ENCODE measurements around the gene NDST3. TPM values are rescaled to one million over a fixed set of nuclear protein-coding genes. Genes with fewer than 3 reads are reported as not detected.

Gene NDST3
- total RNA-seq: 0.05 and 2.4 TPM in 2 replicates

DNA sequence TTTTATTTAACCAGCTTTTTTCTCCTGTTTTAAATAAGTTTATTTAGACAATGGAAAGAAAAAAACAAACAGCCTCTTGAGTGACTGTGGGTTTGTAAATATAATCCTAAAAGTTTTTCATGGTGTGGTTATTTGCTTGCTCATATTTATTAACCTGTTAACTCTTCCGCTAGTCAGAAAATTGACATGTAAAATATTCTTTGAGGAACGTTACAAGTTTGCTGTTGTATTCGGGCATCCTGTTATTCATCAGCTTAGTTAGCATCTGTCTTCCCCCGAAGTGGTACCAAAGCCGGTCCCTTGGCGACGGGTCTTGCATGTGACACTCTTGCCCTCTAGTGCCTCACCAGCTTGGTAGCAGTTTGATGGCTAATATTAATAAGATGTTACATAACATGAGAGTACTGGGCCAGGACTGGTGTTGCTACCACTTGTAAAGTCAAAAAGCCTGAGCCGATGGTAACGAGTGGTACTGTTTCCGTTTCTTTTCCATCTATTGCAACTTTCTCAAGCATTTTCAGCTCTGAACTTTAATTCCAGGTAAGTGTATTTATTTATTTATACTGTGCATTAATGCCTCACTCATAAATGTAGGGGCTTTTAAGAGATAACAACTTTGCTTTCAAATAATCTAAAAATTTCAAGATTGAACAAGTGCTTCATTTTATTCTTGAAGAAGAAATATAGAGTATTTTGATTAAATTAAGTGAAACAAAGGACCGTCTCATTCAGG is at the start of gene NDST3:
Gene NDST3 (plus strand): TSS at position 434 of the 733 bp plus-strand sequence. CDS start 19,425 bp downstream, outside the sequence.

Data from smooth muscle cell of the umbilical artery (primary cell).